NB4 (cell line): ENCODE results near the gene KCTD6.

Source experiments
- CTCF ChIP-seq: IDR thresholded peaks from one replicate; pipeline ENCODE4 v1.5.1; 2012; ENCODE audit warnings: low read depth, low read length
- MYC ChIP-seq: IDR thresholded peaks from 2 replicates; pipeline ENCODE4 v1.6.1; 2011; ENCODE audit warnings: low read depth, low read length

DNA sequence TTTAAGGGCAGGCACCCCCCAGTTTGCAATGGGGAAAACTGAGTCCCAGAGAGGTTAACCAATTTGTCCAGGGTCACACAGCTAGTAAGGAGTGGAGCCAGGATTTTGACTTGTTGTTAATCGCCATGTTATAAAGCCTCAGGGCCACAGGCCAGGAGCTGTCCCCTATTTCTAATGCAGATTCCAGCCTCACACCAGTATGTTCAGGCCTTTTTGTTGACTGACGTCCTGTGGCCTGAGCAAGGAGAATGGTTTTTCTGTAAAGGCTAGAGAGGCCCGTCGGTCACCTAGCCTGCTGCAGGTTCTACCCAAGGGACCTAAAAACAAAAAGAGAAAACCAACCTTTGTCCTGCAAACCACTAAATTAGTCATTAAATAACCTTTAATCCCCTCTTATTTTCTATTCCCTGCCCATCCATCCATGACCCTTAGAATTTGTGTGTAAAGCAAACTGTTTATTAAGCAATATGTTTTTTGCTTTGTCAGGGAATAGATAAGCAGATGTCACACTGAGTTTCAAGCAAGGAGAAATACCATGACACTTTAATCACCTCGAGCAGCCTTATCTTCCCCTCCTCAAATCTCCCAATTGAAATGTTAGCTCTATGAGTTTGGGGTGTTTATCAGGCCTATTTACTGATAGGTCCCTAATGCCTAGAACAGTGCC lies 31.0 kb downstream of the KCTD6 start:
- TF ChIP-seq MYC: no peak
- no peak for TF ChIP-seq CTCF
